Thyroid gland (tissue), 4 donors: Measurements from ENCODE around the gene POLE2. TPM values are rescaled to one million over a fixed set of nuclear protein-coding genes. Genes with fewer than 3 reads are reported as not detected.

ENCODE experiments used
- DNase-seq, 2 donors: peaks; one replicate each; pipeline ENCODE4 v3.0.0-alpha.2; 2019
- H3K27ac ChIP-seq, 3 donors: fragments of 200-600 bp; sonication (generic); 1 replicate in 2 of 3; 2 replicates in 1 of 3; pipeline ENCODE4 v1.5.1; 2016 to 2019; ENCODE audit warnings: mild to moderate bottlenecking in 1 of 3, moderate library complexity in 1 of 3
- H3K27me3 ChIP-seq: fragments of 200-600 bp; sonication (generic); one replicate; pipeline ENCODE4 v1.5.1; 2019
- H3K36me3 ChIP-seq, 2 donors: fragments of 200-600 bp; sonication (generic); one replicate each; pipeline ENCODE4 v1.5.1; 2016 to 2019
- H3K4me1 ChIP-seq, 2 donors: fragments of 200-600 bp; sonication (generic); one replicate each; pipeline ENCODE4 v1.5.1; 2017 to 2019
- H3K4me3 ChIP-seq, 3 donors: fragments of 200-600 bp; sonication (generic); replicated peaks in 1 of 3; 1 replicate in 2 of 3; 2 replicates in 1 of 3; pipeline ENCODE4 v1.5.1; 2016; ENCODE audit warnings: mild to moderate bottlenecking in 1 of 3
- H3K9me3 ChIP-seq: fragments of 200-600 bp; sonication (generic); one replicate; pipeline ENCODE4 v1.5.1; 2017
- CTCF ChIP-seq, 6 experiments: fragments of 200-600 bp in 3 of 6; fragments of 450-650 bp in 3 of 6; sonication (generic) in 3 of 6; IDR thresholded peaks; one replicate each; pipeline ENCODE4 v1.5.1; 2016 to 2019; ENCODE audit warnings: antibody characterized with exemption in 6 of 6, mild to moderate bottlenecking in 2 of 6, inconsistent platforms in 1 of 6, moderate library complexity in 1 of 6
- POLR2A ChIP-seq, 2 donors: fragments of 450-650 bp; IDR thresholded peaks; one replicate each; pipeline ENCODE4 v1.6.1; 2017; ENCODE audit warnings: antibody characterized with exemption in 2 of 2, mild to moderate bottlenecking in 2 of 2, moderate library complexity in 1 of 2
- WGBS, 2 donors: methylation state at CpG; one replicate each; pipeline ENCODE4 v1.1.5; 2017; 5-methylcytosine and 5-hydroxymethylcytosine counted together
- intact Hi-C: fragments of 100-400 bp; cut with DNase I; formaldehyde crosslinking; loops from one replicate; pipeline ENCODE4 v1.15.1; 2023
- small RNA-seq: library from RNA; depleted of rRNA; stranded (forward); fragments of <200 nt; gene quantifications from one replicate; pipeline ENCODE3, GENCODE V24; 2016
- total RNA-seq, 4 donors: library from RNA; depleted of rRNA; stranded (reverse); fragments of >200 nt; gene quantifications; one replicate each; pipeline ENCODE4 v1.2.3, GENCODE V29; 2016

The POLE2 gene
- total RNA-seq, 4 donors from 2014 or later = 0.33 to 3.1 (median 2.2) TPM

GRCh38 chr14:49607583-49607982 is 80.4 kb downstream of the POLE2 start:
- H3K27me3 ChIP-seq = no peaks in the 10 kb centered on the region
- no peaks in the 10 kb centered on the region for H3K9me3 ChIP-seq
- H3K36me3 ChIP-seq = no peaks in the 10 kb centered on the region
- H3K27ac ChIP-seq = no peak overlapping the region
- TF ChIP-seq CTCF (IDR thresholded peaks at IDR 0.05) = no peak
- TF ChIP-seq POLR2A (IDR thresholded peaks at IDR 0.05) = no peak
- intact Hi-C loops = no loop called here
- H3K4me1 ChIP-seq = no peaks in the 10 kb centered on the region
- no peak for DNase-seq
- H3K4me3 ChIP-seq = no peak overlapping the region
- WGBS, 2 donors = 95 to 98% methylated on average over 6 of the region's 6 CpGs

- WGBS, 2 donors = 0% methylated on average over 53 of the region's 77 CpGs; no CpG with 5 or more reads in 1 of the 2 donors
- no peaks in the 10 kb centered on the region for H3K27me3 ChIP-seq
Observed at GRCh38 chr14:49598485-49599300, 89.3 kb downstream of the POLE2 start, which contains the start of gene LRR1. LRR1 (plus strand) TSS chr14:49598940; CDS start chr14:49599021, 81 bp downstream.

GRCh38 chr14:49598189-49598484 is 89.9 kb downstream of the POLE2 start:
- no peaks in the 10 kb centered on the region for H3K27me3 ChIP-seq
- no peaks in the 10 kb centered on the region for H3K9me3 ChIP-seq
- H3K27ac ChIP-seq = peak overlapping the region; percentile 86 to 93 (median 92)
- intact Hi-C loops = no loop called here
- WGBS, 2 donors = 1% methylated on average over 13 to 15 of the region's 15 CpGs
- H3K36me3 ChIP-seq = no peaks in the 10 kb centered on the region
- peak overlapping the region; percentile 47 to 67 (median 65) for H3K4me3 ChIP-seq
- TF ChIP-seq POLR2A (IDR thresholded peaks at IDR 0.05) = no peak
- TF ChIP-seq CTCF (IDR thresholded peaks at IDR 0.05) = no peak
- DNase-seq = no peak
- H3K4me1 ChIP-seq = peaks cover 4 to 6% of the 10 kb centered on the region in 2 donors

More at GRCh38 chr14:49598485-49599300, 89.3 kb downstream of the POLE2 start, which contains the start of gene LRR1:
- H3K4me3 ChIP-seq = peak within 1 kb of the TSS; percentile 47 to 67 (median 65)
- H3K36me3 ChIP-seq = no peaks in the 10 kb centered on the region
- H3K9me3 ChIP-seq = no peaks in the 10 kb centered on the region
- peak within 1 kb of the TSS; percentile 86 to 93 (median 92) for H3K27ac ChIP-seq
- peaks cover 4 to 6% of the 10 kb centered on the region in 2 donors for H3K4me1 ChIP-seq
- intact Hi-C loops = no loop called here
- peak; percentile 84 to 88 for DNase-seq
- TF ChIP-seq CTCF (IDR thresholded peaks at IDR 0.05) = peak in 1 of 6 experiments; percentile 13
- peak in 1 of 2 donors; percentile 76 for TF ChIP-seq POLR2A (IDR thresholded peaks at IDR 0.05)

GRCh38 chr14:49594347-49595091 is 93.5 kb downstream of the POLE2 start:
- Histone ChIP-seq H3K4me3 (no peak overlapping the region), H3K36me3 (no peaks in the 10 kb centered on the region), H3K4me1 (peaks cover 4 to 6% of the 10 kb centered on the region in 2 donors), H3K9me3 (no peaks in the 10 kb centered on the region), H3K27me3 (no peaks in the 10 kb centered on the region), H3K27ac (no peak overlapping the region)
- intact Hi-C loops = no loop called here
- WGBS, 2 donors = 48 to 49% methylated on average over 4 of the region's 4 CpGs
- no peak for TF ChIP-seq POLR2A (IDR thresholded peaks at IDR 0.05)
- TF ChIP-seq CTCF (IDR thresholded peaks at IDR 0.05) = no peak
- DNase-seq = peak in 1 of 2 donors; percentile 25

Small RNA genes within 50 kb of the gene (small RNA-seq; reads per million reads assigned to genes)
- not detected for gene AL139099.3
- gene RNU6ATAC30P = not detected

Other genes with a start within 250 kb of the POLE2 start
- gene RPS29, start 101.8 kb downstream of the POLE2 start, total RNA-seq = 1,000 to 10,000 TPM; 1,423 to 9,553 (median 5,247) TPM
- 1 to 10 TPM; 5.2 to 8.9 (median 6.9) TPM for gene LRR1, start 89.3 kb downstream of the POLE2 start, total RNA-seq
- gene RPL36AL, start 67.6 kb downstream of the POLE2 start, total RNA-seq = 100 to 1,000 TPM; 119 to 348 (median 175) TPM
- 10 to 100 TPM; 23.8 to 26.7 (median 25.6) TPM for gene MGAT2, start 67.4 kb downstream of the POLE2 start, total RNA-seq
- 10 to 100 TPM in 2 of 4 donors, 1 to 10 TPM in 2; 5.6 to 15.3 (median 11.5) TPM for gene DNAAF2, start 53.0 kb downstream of the POLE2 start, total RNA-seq
- 10 to 100 TPM in 3 of 4 donors, 1 to 10 TPM in 1; 9.2 to 16.3 (median 12.4) TPM for gene KLHDC1, start 4.9 kb upstream of the POLE2 start, total RNA-seq
- 100 to 1,000 TPM; 101 to 165 (median 133) TPM for gene KLHDC2, start 79.9 kb upstream of the POLE2 start, total RNA-seq
- gene NEMF, start 164.6 kb upstream of the POLE2 start, total RNA-seq = 100 to 1,000 TPM in 3 of 4 donors, 10 to 100 TPM in 1; 93.9 to 170 (median 118) TPM
- 10 to 100 TPM; 35.6 to 59.4 (median 48.5) TPM for gene ARF6, start 204.9 kb upstream of the POLE2 start, total RNA-seq